HEK293 (cell line): ENCODE results near the gene RIMS4.

ENCODE experiments used
- ZFP37 ChIP-seq: fragments of 450-650 bp; formaldehyde crosslinking; IDR thresholded peaks from 2 replicates; pipeline ENCODE4 v1.5.1; 2016; ENCODE audit warnings: missing biosample characterization, missing genetic modification characterization
- TF ChIP-seq, protein P1 (sequence below): fragments of 450-650 bp; formaldehyde crosslinking; IDR thresholded peaks from 2 replicates; pipeline ENCODE4 v1.5.1; 2016; ENCODE audit warnings: missing biosample characterization, missing genetic modification characterization

DNA sequence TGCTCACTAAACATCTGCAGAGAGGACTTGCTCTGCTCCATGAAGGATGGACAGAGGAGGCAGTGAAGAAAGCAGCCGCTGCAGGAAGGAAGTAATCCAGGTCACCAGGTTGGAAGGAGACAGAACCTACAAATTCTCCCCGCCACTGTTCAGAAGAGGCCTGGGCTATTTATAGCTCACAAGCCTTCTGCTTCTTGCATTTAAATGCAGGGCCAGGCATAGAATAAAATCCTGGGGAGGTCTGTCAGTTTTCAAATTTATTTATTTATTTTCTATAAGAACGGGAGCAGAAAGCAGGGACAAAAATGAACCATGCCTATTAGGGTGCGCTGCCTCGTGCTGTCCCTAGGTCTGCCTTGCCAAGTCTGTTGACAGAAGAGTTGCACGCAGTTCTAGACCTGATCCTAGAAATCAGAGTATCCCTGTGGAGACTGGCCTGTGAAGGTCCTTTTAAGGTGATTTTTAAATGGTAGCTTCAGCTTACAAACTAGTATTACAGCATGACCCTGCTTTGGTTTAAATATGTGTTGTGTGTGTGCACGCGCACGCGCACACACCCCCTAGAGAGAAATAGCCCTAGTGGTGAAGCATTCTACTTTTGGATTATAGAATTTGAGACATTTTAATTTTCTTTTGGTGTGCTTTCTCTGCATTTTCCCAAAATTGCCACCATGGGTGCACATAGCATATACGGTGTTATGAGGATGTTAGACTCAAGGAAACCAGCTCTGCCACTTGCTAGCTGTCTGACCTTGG is 19.5 kb downstream of the RIMS4 start:
- TF ChIP-seq, protein P1, sequence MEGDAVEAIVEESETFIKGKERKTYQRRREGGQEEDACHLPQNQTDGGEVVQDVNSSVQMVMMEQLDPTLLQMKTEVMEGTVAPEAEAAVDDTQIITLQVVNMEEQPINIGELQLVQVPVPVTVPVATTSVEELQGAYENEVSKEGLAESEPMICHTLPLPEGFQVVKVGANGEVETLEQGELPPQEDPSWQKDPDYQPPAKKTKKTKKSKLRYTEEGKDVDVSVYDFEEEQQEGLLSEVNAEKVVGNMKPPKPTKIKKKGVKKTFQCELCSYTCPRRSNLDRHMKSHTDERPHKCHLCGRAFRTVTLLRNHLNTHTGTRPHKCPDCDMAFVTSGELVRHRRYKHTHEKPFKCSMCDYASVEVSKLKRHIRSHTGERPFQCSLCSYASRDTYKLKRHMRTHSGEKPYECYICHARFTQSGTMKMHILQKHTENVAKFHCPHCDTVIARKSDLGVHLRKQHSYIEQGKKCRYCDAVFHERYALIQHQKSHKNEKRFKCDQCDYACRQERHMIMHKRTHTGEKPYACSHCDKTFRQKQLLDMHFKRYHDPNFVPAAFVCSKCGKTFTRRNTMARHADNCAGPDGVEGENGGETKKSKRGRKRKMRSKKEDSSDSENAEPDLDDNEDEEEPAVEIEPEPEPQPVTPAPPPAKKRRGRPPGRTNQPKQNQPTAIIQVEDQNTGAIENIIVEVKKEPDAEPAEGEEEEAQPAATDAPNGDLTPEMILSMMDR, result no peak
- no peak for TF ChIP-seq ZFP37 (tag by site-specific recombination)
